Neural progenitor cell (in vitro differentiated cells): ENCODE measurements around the gene CYB5RL. TPM values are rescaled to one million over a fixed set of nuclear protein-coding genes. Genes with fewer than 3 reads are reported as not detected.

Experiments
- DNase-seq: peaks from one replicate; pipeline ENCODE4 v3.0.0-alpha.2; 2016; ENCODE audit warnings: low spot score
- H2AFZ ChIP-seq: fragments of 200-600 bp; sonication (generic); replicated peaks from 2 replicates; pipeline ENCODE4 v1.6.1; 2016; ENCODE audit warnings: antibody characterized with exemption
- H3F3A ChIP-seq: fragments of 200-600 bp; sonication (generic); 2 replicates; pipeline ENCODE4 v1.6.1; 2016; ENCODE audit warnings: antibody characterized with exemption, low read depth
- H3K27ac ChIP-seq: fragments of 200-600 bp; sonication (generic); 2 replicates; pipeline ENCODE4 v1.5.1; 2016; ENCODE audit warnings: mild to moderate bottlenecking
- H3K27me3 ChIP-seq: fragments of 200-600 bp; sonication (generic); 2 replicates; pipeline ENCODE4 v1.6.1; 2016; ENCODE audit warnings: mild to moderate bottlenecking, moderate library complexity
- H3K36me3 ChIP-seq: fragments of 200-600 bp; sonication (generic); 2 replicates; pipeline ENCODE4 v1.5.1; 2016
- H3K4me1 ChIP-seq: fragments of 200-600 bp; sonication (generic); 2 replicates; pipeline ENCODE4 v1.6.1; 2016; ENCODE audit warnings: mixed run types
- H3K4me2 ChIP-seq: fragments of 200-600 bp; sonication (generic); 2 replicates; pipeline ENCODE4 v1.6.1; 2016
- H3K4me3 ChIP-seq: fragments of 200-600 bp; sonication (generic); 2 replicates; pipeline ENCODE4 v1.5.1; 2016
- H3K79me2 ChIP-seq: fragments of 200-600 bp; sonication (generic); 2 replicates; pipeline ENCODE4 v1.6.1; 2016; ENCODE audit warnings: low read depth
- H3K9ac ChIP-seq: fragments of 200-600 bp; sonication (generic); 2 replicates; pipeline ENCODE4 v1.6.1; 2016
- H3K9me3 ChIP-seq: fragments of 200-600 bp; sonication (generic); 2 replicates; pipeline ENCODE4 v1.5.1; 2016; ENCODE audit warnings: low read depth
- H4K20me1 ChIP-seq: fragments of 200-600 bp; sonication (generic); 2 replicates; pipeline ENCODE4 v1.6.1; 2016; ENCODE audit warnings: low read depth
- H3K27ac Mint-ChIP-seq: 3 replicates; pipeline ENCODE4 v1.8.0; 2021; ENCODE audit warnings: mixed read lengths
- H3K27me3 Mint-ChIP-seq: 2 replicates; pipeline ENCODE4 v1.8.0; 2022; ENCODE audit warnings: low read depth, mild to moderate bottlenecking, inconsistent platforms, moderate library complexity, mixed read lengths; ENCODE audit not compliant: insufficient read depth
- H3K36me3 Mint-ChIP-seq: 3 replicates; pipeline ENCODE4 v1.8.0; 2021; ENCODE audit warnings: mixed read lengths
- H3K4me1 Mint-ChIP-seq: 3 replicates; pipeline ENCODE4 v1.8.0; 2021; ENCODE audit warnings: mixed read lengths
- H3K4me3 Mint-ChIP-seq: 3 replicates; pipeline ENCODE4 v1.8.0; 2021; ENCODE audit warnings: mild to moderate bottlenecking, moderate library complexity, mixed read lengths
- H3K9me3 Mint-ChIP-seq: 3 replicates; pipeline ENCODE4 v1.8.0; 2020; ENCODE audit warnings: mixed read lengths
- CTCF ChIP-seq: fragments of 200-600 bp; sonication (generic); IDR thresholded peaks from 2 replicates; pipeline ENCODE4 v1.5.1; 2017; ENCODE audit warnings: antibody characterized with exemption, mild to moderate bottlenecking
- EZH2 ChIP-seq: fragments of 200-600 bp; sonication (generic); IDR thresholded peaks from 2 replicates; pipeline ENCODE4 v1.6.1; 2017; ENCODE audit warnings: antibody characterized with exemption, mild to moderate bottlenecking, moderate library complexity
- EZH2phosphoT487 ChIP-seq: fragments of 200-600 bp; sonication (generic); IDR thresholded peaks from 2 replicates; pipeline ENCODE4 v1.6.1; 2017; ENCODE audit warnings: antibody characterized with exemption
- total RNA-seq: library from RNA; depleted of rRNA; stranded (reverse); fragments of >200 nt; gene quantifications from 2 replicates; pipeline ENCODE4 v1.2.3, GENCODE V29; 2015; ENCODE audit warnings: low replicate concordance

The CYB5RL gene
- total RNA-seq, 1 donor from 2014 or later: 6.4 TPM

- Histone ChIP-seq H4K20me1 (peaks cover 32% of the 10 kb centered on the region), H3K4me1 (no peaks in the 10 kb centered on the region), H3K27ac (no peak overlapping the region), H3K36me3 (no peaks in the 10 kb centered on the region), H3F3A (peaks cover 10% of the 10 kb centered on the region), H3K9ac (no peak overlapping the region), H2AFZ (no peak overlapping the region), H3K9me3 (no peaks in the 10 kb centered on the region), H3K4me3 (no peak overlapping the region), H3K4me2 (no peak overlapping the region), H3K79me2 (no peaks in the 10 kb centered on the region), H3K27me3 (no peaks in the 10 kb centered on the region)
- Mint-ChIP-seq H3K9me3 (no peaks in the 10 kb centered on the region), H3K27me3 (peaks cover 5% of the 10 kb centered on the region), H3K27ac (peak overlapping the region; percentile 91), H3K36me3 (peaks cover 39% of the 10 kb centered on the region), H3K4me3 (no peak overlapping the region), H3K4me1 (peaks cover 39% of the 10 kb centered on the region)
- TF ChIP-seq CTCF: no peak
- TF ChIP-seq EZH2phosphoT487: no peak
- TF ChIP-seq EZH2: no peak
- DNase-seq: no peak
These were observed 21.4 kb upstream of the CYB5RL start for GRCh38 chr1:54221113-54221834.

GRCh38 chr1:54220004-54220811, 20.4 kb upstream of the CYB5RL start:
- H3K4me1 ChIP-seq: no peaks in the 10 kb centered on the region
- no peak for TF ChIP-seq CTCF
- no peak for TF ChIP-seq EZH2phosphoT487
- no peak for TF ChIP-seq EZH2
- no peaks in the 10 kb centered on the region for H3K9me3 Mint-ChIP-seq
- H3F3A ChIP-seq: peaks cover 10% of the 10 kb centered on the region
- no peak overlapping the region for H3K9ac ChIP-seq
- H3K36me3 ChIP-seq: no peaks in the 10 kb centered on the region
- no peaks in the 10 kb centered on the region for H3K79me2 ChIP-seq
- no peak overlapping the region for H3K4me3 Mint-ChIP-seq
- no peak overlapping the region for H3K27ac ChIP-seq
- H3K4me2 ChIP-seq: no peak overlapping the region
- DNase-seq: no peak
- H2AFZ ChIP-seq: no peak overlapping the region
- no peaks in the 10 kb centered on the region for H3K27me3 ChIP-seq
- peaks cover 5% of the 10 kb centered on the region for H3K27me3 Mint-ChIP-seq
- peak overlapping the region; percentile 36 for H3K27ac Mint-ChIP-seq
- H4K20me1 ChIP-seq: peaks cover 32% of the 10 kb centered on the region
- H3K4me3 ChIP-seq: no peak overlapping the region
- peaks cover 36% of the 10 kb centered on the region for H3K36me3 Mint-ChIP-seq
- no peaks in the 10 kb centered on the region for H3K9me3 ChIP-seq
- H3K4me1 Mint-ChIP-seq: peaks cover 30% of the 10 kb centered on the region

DNA sequence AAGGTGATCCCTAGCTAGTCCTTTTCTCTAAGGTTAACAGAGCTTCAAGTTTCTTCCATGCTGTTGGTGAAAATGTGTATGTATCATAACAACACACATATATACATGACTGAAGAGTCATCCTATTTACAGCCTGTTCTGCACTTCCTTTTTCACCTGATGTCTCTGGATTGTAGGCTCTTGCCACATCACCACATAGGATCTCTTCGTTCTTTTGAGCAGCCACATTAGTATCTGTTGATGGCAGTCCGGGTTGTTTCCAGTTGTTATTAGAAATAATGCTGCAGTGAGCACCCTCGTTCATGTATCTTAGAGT, 19.8 kb upstream of the CYB5RL start:
- Histone ChIP-seq H3K27ac (no peak overlapping the region), H3K4me1 (no peaks in the 10 kb centered on the region), H3F3A (peaks cover 10% of the 10 kb centered on the region), H3K79me2 (no peaks in the 10 kb centered on the region), H2AFZ (no peak overlapping the region), H3K4me3 (no peak overlapping the region), H3K36me3 (no peaks in the 10 kb centered on the region), H3K27me3 (no peaks in the 10 kb centered on the region), H3K9ac (no peak overlapping the region), H4K20me1 (peaks cover 30% of the 10 kb centered on the region), H3K9me3 (no peaks in the 10 kb centered on the region), H3K4me2 (no peak overlapping the region)
- H3K27me3 Mint-ChIP-seq: peaks cover 5% of the 10 kb centered on the region
- TF ChIP-seq EZH2 (no peak), CTCF (no peak), EZH2phosphoT487 (no peak)
- no peak overlapping the region for H3K4me3 Mint-ChIP-seq
- peaks cover 29% of the 10 kb centered on the region for H3K4me1 Mint-ChIP-seq
- no peaks in the 10 kb centered on the region for H3K9me3 Mint-ChIP-seq
- no peak overlapping the region for H3K27ac Mint-ChIP-seq
- H3K36me3 Mint-ChIP-seq: peaks cover 34% of the 10 kb centered on the region
- no peak for DNase-seq
